B cell (primary cell): ENCODE results near the gene RPH3AL. TPM values are rescaled to one million over a fixed set of nuclear protein-coding genes. Genes with fewer than 3 reads are reported as not detected.

ENCODE experiments used
- ATAC-seq: fragments of 200-7000 bp; cut with Tn5 transposase; one replicate; pipeline ENCODE4 v1.10.0; 2021; ENCODE audit warnings: low read depth, mild to moderate bottlenecking, moderate number of reproducible peaks, moderate library complexity
- CTCF ChIA-PET: fragments of 350-600 bp; sonication (Branson Sonifier 250); formaldehyde crosslinking; loops from one replicate; lab custom pipeline; 2021; ENCODE audit warnings: antibody characterized with exemption, inconsistent platforms; lab: Charles Lee
- POLR2A ChIA-PET: fragments of 350-600 bp; sonication (Branson Sonifier 250); formaldehyde crosslinking; loops from one replicate; lab custom pipeline; 2021; ENCODE audit warnings: antibody characterized with exemption; lab: Charles Lee
- DNase-seq: peaks from one replicate; pipeline ENCODE4 v3.0.0; 2013
- H2AFZ ChIP-seq: 2 replicates; pipeline ENCODE4 v1.6.1; 2012; ENCODE audit warnings: mild to moderate bottlenecking, low read depth, low read length; ENCODE audit not compliant: insufficient read depth, poor library complexity, severe bottlenecking
- H3K27ac ChIP-seq, 2 donors: 1 replicate in 1 of 2; 2 replicates in 1 of 2; pipeline ENCODE4 v1.5.1; 2012 to 2013; ENCODE audit warnings: low read length in 2 of 2, mild to moderate bottlenecking in 2 of 2, moderate library complexity in 1 of 2
- H3K27me3 ChIP-seq, 4 experiments: fragments of 200-600 bp in 1 of 4; sonication (generic) in 1 of 4; replicated peaks in 1 of 4; 1 replicate in 2 of 4; 2 replicates in 2 of 4; pipeline versions ENCODE4 v1.6.1 to v1.7.0; 2013 to 2016; ENCODE audit warnings: low read length in 3 of 4, mild to moderate bottlenecking in 2 of 4, mixed read lengths in 1 of 4, moderate library complexity in 1 of 4; ENCODE audit not compliant: insufficient read depth in 4 of 4, control insufficient read depth in 3 of 4; ENCODE audit errors: control extremely low read depth in 1 of 4
- H3K36me3 ChIP-seq, 2 experiments: replicated peaks in 1 of 2; 1 replicate in 1 of 2; 2 replicates in 1 of 2; pipeline versions ENCODE4 v1.6.1 to v1.7.1; 2013; ENCODE audit warnings: low read length in 1 of 2; ENCODE audit not compliant: insufficient read depth in 2 of 2, control insufficient read depth in 1 of 2; ENCODE audit errors: control extremely low read depth in 1 of 2, extremely low read depth in 1 of 2
- H3K4me1 ChIP-seq, 2 donors: fragments of 200-600 bp in 1 of 2; sonication (generic) in 1 of 2; 1 replicate in 1 of 2; 2 replicates in 1 of 2; pipeline versions ENCODE4 v1.5.1 to v1.6.1; 2013 to 2017; ENCODE audit warnings: low read length in 2 of 2; ENCODE audit not compliant: control insufficient read depth in 2 of 2, insufficient read depth in 2 of 2
- H3K4me2 ChIP-seq: replicated peaks from 2 replicates; pipeline ENCODE3; 2012; ENCODE audit warnings: mild to moderate bottlenecking, low read depth, low read length; ENCODE audit not compliant: poor library complexity, severe bottlenecking
- H3K4me3 ChIP-seq, 5 experiments: fragments of 200-600 bp in 1 of 5; sonication (generic) in 1 of 5; 1 replicate in 3 of 5; 2 replicates in 2 of 5; pipeline versions ENCODE4 v1.5.1 to v1.7.0; 2011 to 2016; ENCODE audit warnings: low read length in 4 of 5, mild to moderate bottlenecking in 4 of 5, low read depth in 2 of 5, control low read depth in 1 of 5, moderate library complexity in 1 of 5; ENCODE audit not compliant: insufficient read depth in 1 of 5; ENCODE audit errors: control extremely low read depth in 1 of 5, extremely low read depth in 1 of 5
- H3K79me2 ChIP-seq: fragments of 200-600 bp; sonication (generic); one replicate; pipeline ENCODE4 v1.6.0; 2016; ENCODE audit warnings: low read length; ENCODE audit not compliant: control insufficient read depth, insufficient read depth
- H3K9ac ChIP-seq: fragments of 200-600 bp; sonication (generic); 2 replicates; pipeline ENCODE4 v1.6.1; 2017; ENCODE audit warnings: mild to moderate bottlenecking, low read length, moderate library complexity
- H3K9me3 ChIP-seq, 3 donors: one replicate each; pipeline versions ENCODE4 v1.6.1 to v1.7.1; 2013; ENCODE audit warnings: low read length in 2 of 3; ENCODE audit not compliant: control insufficient read depth in 2 of 3, insufficient read depth in 1 of 3; ENCODE audit errors: control extremely low read depth in 1 of 3
- H4K20me1 ChIP-seq: 2 replicates; pipeline ENCODE4 v1.6.0; 2012; ENCODE audit warnings: mild to moderate bottlenecking, low read length; ENCODE audit not compliant: insufficient read depth, control insufficient read depth, poor library complexity, severe bottlenecking
- H3K27ac Mint-ChIP-seq: one replicate; pipeline ENCODE4 v1.8.0; 2021; ENCODE audit warnings: mixed read lengths
- H3K27me3 Mint-ChIP-seq: one replicate; pipeline ENCODE4 v1.8.0; 2021; ENCODE audit warnings: mixed read lengths
- H3K4me1 Mint-ChIP-seq: one replicate; pipeline ENCODE4 v1.8.0; 2021; ENCODE audit warnings: mixed read lengths
- H3K4me3 Mint-ChIP-seq: one replicate; pipeline ENCODE4 v1.8.0; 2021; ENCODE audit warnings: mixed read lengths
- H3K9me3 Mint-ChIP-seq: one replicate; pipeline ENCODE4 v1.8.0; 2022; ENCODE audit warnings: mixed read lengths; ENCODE audit not compliant: insufficient read depth
- EZH2 ChIP-seq: IDR thresholded peaks from 2 replicates; pipeline ENCODE4 v1.6.1; 2012; ENCODE audit warnings: borderline replicate concordance, low read depth, mild to moderate bottlenecking, moderate library complexity, low read length; ENCODE audit not compliant: insufficient read depth, poor library complexity, severe bottlenecking
- WGBS: methylation state at CpG from one replicate; pipeline ENCODE4 v1.1.5; 2013; ENCODE audit warnings: missing lambda C conversion rate; ENCODE audit not compliant: insufficient coverage; 5-methylcytosine and 5-hydroxymethylcytosine counted together
- intact Hi-C: fragments of 100-400 bp; cut with micrococcal nuclease; formaldehyde crosslinking; loops from one replicate; pipeline ENCODE4 v1.10.0; 2022
- polyA plus RNA-seq: library from polyadenylated mRNA; depleted of rRNA; stranded (reverse); fragments of >200 nt; gene quantifications from 2 replicates; pipeline ENCODE4 v1.2.3, GENCODE V29; 2012
- total RNA-seq, 2 donors: library from RNA; stranded (reverse); fragments of 120-200 nt in 1 of 2; gene quantifications; 1 replicate in 1 of 2; 2 replicates in 1 of 2; pipeline versions ENCODE4 v1.2.3 to v1.2.4, GENCODE V29; 2013 to 2022
- TF ChIP-seq, protein P1 (sequence below): fragments of 200-600 bp; IDR thresholded peaks from one replicate; pipeline ENCODE4 v1.8.0; 2022; ENCODE audit warnings: antibody characterized with exemption, mild to moderate bottlenecking

The RPH3AL gene
- total and polyA plus RNA-seq, 2 donors (not counting 1 experiment from before 2014, with no cell fraction given): 10.8 to 13.3 TPM

DNA sequence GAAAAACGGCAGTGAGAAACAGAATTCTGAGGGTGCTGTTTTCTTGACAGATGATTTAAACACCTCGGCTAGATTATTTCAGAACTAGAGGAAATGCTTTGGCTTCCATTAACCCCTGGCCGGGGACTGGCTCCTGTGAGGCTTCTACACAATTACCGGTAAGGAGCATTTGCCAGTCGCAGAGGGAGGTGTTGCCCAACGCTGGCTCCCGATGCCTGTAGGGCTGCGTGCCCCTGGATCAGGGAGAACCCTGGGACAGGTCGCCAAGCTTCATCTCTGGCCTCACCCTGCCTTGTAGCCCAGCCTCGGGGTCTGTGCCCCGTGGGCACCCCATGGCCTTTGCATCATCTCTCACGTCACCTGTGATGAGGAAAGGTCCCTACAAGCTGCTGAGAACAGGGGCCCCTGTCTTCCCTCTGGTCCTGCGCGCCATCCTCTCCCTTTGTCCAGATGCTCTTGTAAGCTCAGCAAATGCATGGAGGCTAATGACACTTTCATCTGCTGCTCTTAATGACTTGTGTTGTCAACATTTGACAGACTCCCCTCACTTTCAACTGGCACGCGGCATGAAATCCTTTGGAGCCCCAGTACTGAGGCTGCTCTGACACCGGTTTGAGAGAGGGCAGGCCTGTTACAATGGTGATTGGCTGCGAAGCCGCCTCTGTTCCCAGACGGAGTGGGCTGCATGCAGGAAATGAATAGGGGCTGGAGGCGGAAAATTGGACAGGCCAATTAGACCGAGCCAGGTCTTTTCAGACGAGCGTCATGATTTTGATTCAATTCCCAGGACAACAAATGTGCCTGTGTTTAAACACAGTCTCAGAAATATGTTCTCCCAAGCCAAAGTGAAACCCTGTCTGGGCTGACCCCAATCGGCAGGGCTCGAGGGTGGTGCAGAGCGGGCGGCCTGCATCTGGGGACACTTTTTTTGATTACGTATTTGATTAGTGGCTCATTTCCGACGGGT lies 85.6 kb downstream of the RPH3AL start:
- Histone ChIP-seq H3K36me3 (no peaks in the 10 kb centered on the region), H3K9ac (no peak overlapping the region), H3K27ac (no peak overlapping the region), H3K79me2 (no peaks in the 10 kb centered on the region), H3K27me3 (no peaks in the 10 kb centered on the region), H2AFZ (no peak overlapping the region), H3K4me3 (no peak overlapping the region), H4K20me1 (no peaks in the 10 kb centered on the region), H3K4me1 (no peaks in the 10 kb centered on the region), H3K9me3 (peaks cover 0 to 8% (median 0%) of the 10 kb centered on the region in 3 donors), H3K4me2 (no peak overlapping the region)
- WGBS: 63% methylated on average over 25 of the region's 31 CpGs
- no peaks in the 10 kb centered on the region for H3K4me1 Mint-ChIP-seq
- H3K9me3 Mint-ChIP-seq: no peaks in the 10 kb centered on the region
- ChIA-PET CTCF (no interaction called here), POLR2A (no interaction called here)
- ATAC-seq (no peak), DNase-seq (no peak)
- no peak overlapping the region for H3K4me3 Mint-ChIP-seq
- TF ChIP-seq, protein P1, sequence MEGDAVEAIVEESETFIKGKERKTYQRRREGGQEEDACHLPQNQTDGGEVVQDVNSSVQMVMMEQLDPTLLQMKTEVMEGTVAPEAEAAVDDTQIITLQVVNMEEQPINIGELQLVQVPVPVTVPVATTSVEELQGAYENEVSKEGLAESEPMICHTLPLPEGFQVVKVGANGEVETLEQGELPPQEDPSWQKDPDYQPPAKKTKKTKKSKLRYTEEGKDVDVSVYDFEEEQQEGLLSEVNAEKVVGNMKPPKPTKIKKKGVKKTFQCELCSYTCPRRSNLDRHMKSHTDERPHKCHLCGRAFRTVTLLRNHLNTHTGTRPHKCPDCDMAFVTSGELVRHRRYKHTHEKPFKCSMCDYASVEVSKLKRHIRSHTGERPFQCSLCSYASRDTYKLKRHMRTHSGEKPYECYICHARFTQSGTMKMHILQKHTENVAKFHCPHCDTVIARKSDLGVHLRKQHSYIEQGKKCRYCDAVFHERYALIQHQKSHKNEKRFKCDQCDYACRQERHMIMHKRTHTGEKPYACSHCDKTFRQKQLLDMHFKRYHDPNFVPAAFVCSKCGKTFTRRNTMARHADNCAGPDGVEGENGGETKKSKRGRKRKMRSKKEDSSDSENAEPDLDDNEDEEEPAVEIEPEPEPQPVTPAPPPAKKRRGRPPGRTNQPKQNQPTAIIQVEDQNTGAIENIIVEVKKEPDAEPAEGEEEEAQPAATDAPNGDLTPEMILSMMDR: no peak
- no peak for TF ChIP-seq EZH2
- H3K27me3 Mint-ChIP-seq: no peaks in the 10 kb centered on the region
- H3K27ac Mint-ChIP-seq: no peak overlapping the region
- intact Hi-C loops: no loop called here

DNA sequence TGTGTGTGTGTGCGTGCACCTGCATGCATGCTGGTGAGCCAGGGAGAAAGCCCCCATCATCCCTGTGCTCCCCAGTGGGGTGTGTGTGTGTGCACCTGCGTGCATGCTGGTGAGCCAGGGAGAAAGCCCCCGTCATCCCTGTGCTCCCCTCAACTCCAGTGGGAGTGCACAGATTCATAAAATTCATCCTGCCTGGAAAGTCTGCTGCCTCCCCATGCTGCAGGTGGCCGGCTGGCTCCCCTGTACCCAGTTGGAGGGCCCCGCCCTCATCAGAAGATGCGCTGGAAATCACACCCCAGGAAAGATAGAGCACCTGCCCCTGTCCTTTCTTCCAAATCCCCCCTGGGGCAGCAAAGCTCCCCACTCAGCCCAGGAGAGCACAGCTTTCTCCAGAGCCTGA lies 86.4 kb downstream of the RPH3AL start:
- DNase-seq: no peak
- Mint-ChIP-seq H3K4me3 (no peak overlapping the region), H3K27me3 (no peaks in the 10 kb centered on the region), H3K9me3 (no peaks in the 10 kb centered on the region), H3K27ac (no peak overlapping the region), H3K4me1 (no peaks in the 10 kb centered on the region)
- TF ChIP-seq, protein P1: no peak
- TF ChIP-seq EZH2: no peak
- ChIA-PET CTCF (no interaction called here), POLR2A (no interaction called here)
- H4K20me1 ChIP-seq: no peaks in the 10 kb centered on the region
- intact Hi-C loops: no loop called here
- 75% methylated on average over 4 of the region's 6 CpGs for WGBS
- peaks cover 0 to 8% (median 0%) of the 10 kb centered on the region in 3 donors for H3K9me3 ChIP-seq
- H2AFZ ChIP-seq: no peak overlapping the region
- no peak overlapping the region for H3K9ac ChIP-seq
- H3K4me3 ChIP-seq: no peak overlapping the region
- no peaks in the 10 kb centered on the region for H3K27me3 ChIP-seq
- H3K4me1 ChIP-seq: no peaks in the 10 kb centered on the region
- no peaks in the 10 kb centered on the region for H3K36me3 ChIP-seq
- H3K4me2 ChIP-seq: no peak overlapping the region
- ATAC-seq: no peak
- no peak overlapping the region for H3K27ac ChIP-seq
- no peaks in the 10 kb centered on the region for H3K79me2 ChIP-seq
